GM18867 (cell line): ENCODE results near the gene CYFIP1.

ENCODE experiments used
- ATAC-seq: cut with Tn5 transposase; IDR thresholded peaks from one replicate; pipeline ENCODE4 v1.9.1; 2021; ENCODE audit warnings: mild to moderate bottlenecking, moderate library complexity; ENCODE audit not compliant: unreplicated experiment

CYFIP1 gene

DNA sequence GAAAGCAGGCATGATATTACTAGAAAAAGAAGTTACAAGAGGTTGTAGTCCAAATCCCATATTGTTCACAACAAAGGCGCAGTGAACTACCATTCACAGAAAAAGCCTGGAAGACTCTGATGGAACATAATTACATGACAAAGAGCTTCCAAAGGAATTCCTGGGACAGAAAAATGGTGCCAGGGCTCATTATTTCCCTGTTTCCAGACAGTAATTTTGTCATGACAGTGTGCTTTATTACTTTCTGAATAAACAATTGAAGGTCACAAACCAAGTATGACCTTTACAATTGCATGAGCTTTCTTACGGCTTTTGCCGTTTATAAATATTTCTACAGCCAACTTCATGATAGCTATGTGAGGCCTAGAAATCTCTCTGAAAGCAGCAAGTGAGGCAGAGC, 61.0 kb downstream of the CYFIP1 start:
- no peak for ATAC-seq

DNA sequence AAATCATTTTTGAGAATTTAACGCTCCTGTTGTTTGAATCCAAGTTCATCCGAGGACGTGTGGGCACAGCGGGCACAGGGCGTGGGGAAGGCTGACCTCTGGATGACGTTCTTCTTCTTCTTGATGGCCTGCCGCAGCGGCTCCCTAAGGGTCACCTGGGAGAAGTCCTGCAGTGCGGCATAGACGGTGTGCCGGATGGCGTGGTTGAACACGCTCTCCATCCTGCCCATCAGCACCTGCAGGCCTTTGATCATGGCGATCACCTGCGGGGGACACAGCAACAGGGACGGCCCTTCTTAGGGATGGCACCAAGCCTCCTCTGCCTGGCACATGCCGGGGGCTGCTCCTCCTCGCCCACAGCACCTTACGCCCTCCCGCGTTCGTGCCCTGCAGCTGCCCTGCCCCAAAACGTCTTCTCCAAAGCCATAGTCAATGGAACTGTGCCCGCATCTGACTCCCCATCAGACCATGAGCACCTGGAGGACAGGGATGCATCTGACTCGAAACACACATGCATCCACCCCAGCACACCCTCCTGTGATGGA, 61.5 kb downstream of the CYFIP1 start:
- no peak for ATAC-seq

DNA sequence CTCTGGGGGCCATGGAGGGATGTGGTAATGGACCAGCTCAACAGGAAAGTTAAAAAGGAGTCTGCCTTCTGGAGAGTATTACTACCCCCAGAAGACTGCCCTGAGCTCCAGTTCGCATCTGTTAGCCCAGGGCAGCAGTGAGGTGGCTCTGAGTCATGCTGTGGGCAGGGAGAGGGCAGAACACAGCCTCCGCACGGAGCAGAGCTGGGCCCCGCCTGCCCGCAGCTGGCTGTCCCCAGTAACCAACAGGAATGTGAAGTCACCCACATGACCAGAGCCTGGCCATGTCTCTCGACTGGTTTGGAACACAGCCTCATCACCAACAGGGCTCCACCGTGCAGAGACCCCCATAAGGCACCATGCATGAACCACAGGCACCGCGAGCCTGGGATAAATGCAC, 62.1 kb downstream of the CYFIP1 start:
- ATAC-seq = no peak

DNA sequence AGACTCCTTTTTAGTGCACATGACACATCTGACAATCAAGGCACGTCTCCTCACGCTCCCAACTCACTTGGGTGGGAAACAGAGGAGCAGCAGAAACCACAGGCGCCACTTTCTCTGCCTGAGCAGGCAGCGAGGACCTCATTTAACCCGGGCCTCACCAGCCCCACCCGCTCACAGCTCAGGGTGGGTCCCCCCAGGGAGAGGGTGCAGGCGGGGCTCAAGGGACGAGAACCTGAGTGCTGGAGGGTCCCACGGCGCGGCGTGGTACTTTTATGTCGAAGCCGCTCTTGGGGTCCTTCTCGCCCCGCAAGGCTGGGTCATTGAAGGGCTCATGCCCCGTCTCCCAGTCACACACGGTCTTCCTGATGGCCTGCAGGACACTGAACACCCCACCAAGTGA, 62.6 kb downstream of the CYFIP1 start:
- no peak for ATAC-seq

DNA sequence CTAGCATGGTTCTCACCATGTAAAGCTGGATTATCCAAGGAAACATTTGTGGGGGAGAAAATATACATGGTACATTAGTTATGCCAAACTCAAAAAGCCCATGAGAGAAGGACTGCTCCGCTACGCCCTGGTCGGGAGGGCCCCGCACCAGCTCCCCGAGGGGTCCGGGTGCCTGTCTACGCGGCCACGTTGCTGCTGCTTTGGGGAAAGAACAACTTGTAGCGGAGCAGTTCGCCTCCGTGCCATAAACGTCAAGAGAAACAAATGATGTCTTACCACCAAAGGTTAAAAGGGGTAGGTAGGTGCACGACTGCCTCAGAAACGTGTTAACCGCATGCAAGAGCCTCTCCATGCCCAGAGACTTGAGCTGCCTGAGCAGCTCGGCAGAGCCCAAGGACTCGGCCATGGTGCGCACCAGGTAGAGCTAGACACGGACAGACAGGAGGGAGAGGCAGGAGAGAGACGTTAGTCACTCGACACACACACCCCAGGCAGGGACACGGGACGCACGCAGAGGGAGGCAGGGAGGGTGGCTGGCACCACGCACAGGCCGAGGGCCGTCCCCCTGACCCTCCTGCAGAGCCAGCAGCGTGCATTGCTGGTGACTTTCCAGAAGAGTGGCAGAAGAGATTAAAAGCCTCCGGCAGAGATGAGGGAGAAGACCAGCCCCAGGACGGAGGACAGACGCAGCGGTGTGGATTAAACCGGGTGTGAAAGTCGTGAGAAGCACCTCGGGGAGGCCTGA, 63.4 kb downstream of the CYFIP1 start:
- ATAC-seq = no peak

DNA sequence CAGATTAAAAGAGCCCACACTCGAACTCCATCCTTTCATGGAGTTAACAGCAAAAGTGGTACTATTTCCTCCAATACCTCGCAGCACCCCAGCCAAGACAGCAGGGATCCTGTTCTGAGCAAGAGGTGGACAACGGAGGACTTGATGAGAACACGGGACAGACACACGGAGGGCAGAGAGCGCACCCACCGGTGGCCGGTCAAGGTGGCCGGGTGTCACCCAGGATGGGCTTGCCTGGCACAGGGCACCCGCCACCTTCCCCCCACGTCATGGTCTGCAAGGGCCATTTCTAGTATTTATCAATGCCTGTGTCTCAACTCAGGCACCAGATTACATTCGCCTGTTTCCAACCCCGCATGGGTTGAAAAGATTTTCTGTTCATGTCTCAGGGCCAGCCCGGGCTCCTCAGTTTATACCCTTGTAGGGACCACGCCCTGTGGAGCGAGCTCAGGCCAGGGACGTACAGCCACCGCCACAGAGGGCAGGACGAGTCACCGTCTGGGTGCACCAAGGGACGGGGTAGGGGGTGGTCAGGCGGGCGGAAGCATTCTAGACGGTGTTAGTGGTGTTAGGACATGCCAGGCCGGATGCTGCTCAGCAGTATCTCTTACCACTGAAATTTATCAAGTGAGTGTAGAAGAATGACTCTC, 64.2 kb downstream of the CYFIP1 start:
- no peak for ATAC-seq

DNA sequence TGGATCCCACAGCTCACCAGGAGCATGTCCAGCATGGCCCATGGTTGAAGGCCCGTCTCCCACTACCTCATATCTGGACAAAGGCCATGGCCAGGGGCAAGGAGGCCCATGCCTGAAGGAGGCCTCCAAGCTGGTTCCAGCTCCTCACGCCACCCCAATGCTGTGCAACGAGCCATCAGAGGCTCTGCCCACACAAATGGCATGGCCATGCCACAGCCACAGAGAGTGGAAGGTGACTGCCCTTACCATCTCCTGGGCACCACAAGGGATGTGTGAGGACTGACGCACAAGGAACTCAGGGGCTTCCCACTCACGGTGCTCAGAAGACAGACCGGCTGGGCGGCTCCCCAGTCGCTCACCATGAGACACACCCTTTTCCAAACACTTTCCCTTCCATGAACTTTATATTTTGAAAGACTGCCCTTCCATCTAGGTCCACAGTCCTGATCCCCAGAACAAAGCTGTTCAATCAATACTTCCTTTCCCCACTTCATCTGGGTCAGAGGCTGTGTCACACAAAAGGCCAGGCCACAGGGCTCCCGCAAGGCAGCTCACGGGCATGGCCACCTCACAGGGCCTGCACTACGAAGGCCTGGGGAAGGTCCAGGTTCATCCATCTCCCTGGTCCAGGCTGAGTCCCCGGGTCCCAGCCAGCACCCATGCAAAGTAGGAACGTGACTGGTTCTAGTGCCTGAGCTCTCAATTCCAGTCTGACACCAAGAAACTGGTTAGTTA, 66.4 kb downstream of the CYFIP1 start:
- ATAC-seq = no peak

DNA sequence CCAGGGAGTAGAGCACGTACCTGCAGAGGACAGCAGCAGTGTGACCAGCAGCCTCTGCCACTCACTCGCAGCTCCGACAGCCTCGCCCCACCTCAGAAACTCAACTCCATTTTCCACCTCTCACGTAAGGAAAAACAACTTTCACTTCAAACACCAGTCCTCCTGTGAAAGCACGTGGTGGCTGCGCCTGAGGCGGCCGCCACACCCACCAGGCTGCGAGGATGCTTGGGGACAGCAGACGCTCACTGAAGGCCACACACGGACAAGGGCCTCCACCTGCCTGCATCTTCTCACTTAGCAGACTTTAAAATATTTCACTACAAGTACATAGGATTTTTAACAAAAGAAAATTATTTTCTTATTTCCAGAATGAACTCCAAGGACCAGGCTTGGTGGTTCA, 67.9 kb downstream of the CYFIP1 start:
- no peak for ATAC-seq

DNA sequence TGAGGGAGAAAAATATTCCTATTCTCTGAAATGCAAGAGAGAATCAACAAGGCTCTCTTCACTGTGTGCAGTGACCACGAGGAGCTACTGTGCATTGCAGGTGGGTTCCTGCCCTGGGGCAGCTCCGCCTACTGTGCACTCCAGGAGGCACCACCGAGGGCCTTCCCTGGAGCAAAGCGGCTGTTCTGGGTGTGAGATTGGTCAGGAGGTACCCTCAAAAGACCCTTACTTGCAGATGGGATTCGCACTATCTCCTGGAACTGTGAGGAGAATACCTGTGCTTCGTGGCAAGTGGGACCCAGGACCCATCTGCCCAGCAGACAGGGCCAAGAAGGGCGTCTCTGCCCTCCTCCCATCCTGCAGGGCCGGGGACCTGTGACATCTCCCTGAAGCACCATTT, 68.9 kb downstream of the CYFIP1 start:
- ATAC-seq = no peak

DNA sequence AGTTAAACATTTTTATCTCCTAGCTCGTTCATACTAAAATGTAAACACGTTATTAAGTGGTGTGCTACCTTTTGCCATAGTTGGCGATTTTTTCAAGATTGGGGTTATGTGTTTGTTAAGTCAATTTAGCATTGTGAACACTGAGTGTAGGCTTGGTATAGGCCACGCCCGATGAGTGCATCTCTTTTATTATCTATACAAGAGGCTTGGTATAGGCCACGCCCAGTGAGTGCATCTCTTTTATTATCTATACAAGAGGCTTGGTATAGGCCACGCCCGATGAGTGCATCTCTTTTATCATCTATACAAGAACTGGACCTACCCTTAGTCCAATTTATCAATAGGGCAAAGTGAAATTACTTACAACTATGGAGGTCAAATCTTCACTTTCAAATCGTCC, 71.3 kb downstream of the CYFIP1 start:
- ATAC-seq = no peak

DNA sequence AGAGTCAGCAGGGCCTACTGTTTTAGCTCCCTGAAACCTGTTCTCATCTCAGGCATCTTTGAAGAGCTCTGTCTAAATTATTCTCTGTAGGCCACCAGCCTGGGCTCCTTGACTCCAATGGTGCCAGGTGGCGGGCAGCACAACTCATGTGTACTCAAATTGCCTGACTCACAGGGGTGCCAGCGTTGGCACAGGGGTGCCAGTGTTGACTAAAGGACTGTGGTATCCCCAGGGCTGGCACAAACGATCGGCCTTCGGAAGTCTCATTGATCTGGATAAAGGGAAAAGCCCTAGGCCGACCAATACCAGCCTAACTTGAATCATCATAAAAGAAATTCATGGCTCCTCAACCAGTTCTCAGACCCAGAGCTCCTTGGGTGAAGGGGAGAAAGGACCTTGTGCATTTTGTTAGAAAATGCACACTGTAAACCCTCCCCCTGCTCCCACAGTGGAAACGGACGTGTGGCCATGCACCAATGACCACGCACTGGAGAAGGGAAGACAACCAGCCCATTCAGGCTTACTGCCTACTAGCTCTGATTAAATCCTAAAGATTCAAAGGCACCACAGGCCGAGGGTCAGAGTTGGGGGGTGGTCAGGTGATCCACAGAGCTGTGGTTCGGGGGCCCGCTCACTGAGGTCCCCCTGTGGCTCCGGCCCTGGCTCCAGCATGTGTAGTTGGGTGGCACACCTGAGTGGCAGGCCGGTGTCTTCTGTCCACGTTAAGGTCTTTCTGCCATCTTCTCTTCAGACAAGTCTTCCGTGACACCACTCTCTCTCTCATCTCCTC, 72.8 kb downstream of the CYFIP1 start:
- ATAC-seq = no peak

DNA sequence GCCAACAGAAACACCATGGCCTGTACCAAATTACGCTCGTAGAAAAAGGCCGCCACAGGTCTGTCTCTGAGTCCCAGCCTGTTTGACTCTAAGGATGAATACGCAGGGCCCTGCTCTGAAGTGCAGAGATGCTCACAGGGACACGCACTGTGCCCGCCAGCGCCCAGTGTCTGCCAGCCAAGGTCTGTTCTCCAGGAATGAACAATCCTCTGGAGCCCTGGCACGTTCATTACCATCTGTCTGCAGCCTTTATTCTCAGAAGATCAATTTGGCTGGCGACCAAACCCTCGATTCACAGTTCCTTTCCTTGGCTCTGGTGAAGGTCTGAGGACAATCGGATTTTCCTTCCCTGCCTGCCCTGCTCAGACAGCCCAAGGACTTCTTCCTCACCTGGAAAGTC, 75.4 kb downstream of the CYFIP1 start:
- ATAC-seq = no peak

DNA sequence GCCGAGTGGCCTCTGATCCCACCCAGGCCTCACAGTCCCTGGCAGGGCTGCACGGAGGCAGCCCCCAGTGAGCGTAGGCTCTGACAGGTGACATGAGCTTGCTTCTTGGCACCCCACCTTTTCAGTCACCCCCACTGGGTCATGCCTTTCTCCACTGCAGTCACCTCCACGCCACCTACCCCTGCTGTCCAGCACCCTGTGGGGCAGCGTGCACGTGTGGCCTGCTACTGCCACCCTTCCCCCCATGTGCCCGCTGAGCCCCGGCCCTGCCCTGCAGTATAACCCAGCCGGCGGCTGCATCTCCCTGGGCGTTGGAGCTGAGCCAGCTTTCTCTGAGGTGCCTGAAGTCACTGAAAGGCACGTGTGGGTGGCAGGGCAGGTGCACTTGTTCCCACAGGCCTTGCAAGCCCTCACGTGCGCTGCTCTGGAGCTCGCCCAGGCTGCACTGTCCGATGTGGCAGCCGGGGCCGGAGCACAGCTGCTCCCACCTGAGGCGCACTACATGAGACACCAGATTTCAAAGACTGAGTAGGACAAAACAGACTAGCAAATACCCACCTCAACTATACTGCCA, 76.1 kb downstream of the CYFIP1 start:
- no peak for ATAC-seq

DNA sequence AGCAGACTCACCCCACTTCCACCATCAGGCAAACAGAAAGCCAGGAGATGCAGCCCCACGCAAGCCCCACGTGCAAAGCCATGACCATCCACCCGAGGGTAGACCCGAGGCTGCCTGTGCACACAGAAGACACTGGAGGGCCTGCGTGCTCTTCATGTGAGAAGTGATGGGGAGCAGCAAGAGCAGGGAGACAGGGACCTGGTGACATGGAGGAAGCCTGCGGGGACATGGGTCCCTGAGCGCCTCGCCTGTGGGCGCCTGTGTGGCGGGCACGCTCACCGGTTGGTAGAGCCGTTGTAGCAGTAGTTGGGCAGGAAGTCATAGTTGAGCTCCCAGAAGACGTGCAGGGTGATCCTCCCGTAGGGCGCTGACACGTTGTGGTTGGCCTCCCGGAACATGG, 76.7 kb downstream of the CYFIP1 start:
- ATAC-seq = no peak

DNA sequence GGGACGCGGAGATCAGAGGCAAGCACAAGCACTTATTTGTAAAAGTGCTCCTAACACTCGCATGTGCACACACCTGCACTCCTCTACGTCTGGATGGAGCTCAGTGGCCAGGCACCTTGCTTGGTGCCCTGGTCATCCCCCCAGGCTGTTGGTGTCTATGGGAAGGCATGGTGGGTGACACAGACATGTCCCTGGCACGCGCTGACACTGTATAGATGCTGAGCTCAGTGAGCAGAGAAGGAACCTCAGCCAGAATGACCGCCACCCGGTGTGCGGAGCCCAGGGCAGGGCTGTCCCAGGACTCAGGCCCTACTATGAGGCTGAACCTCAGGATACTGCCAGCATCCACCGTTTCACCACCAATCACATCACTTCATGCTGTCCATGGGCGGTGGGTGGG, 77.2 kb downstream of the CYFIP1 start:
- no peak for ATAC-seq

DNA sequence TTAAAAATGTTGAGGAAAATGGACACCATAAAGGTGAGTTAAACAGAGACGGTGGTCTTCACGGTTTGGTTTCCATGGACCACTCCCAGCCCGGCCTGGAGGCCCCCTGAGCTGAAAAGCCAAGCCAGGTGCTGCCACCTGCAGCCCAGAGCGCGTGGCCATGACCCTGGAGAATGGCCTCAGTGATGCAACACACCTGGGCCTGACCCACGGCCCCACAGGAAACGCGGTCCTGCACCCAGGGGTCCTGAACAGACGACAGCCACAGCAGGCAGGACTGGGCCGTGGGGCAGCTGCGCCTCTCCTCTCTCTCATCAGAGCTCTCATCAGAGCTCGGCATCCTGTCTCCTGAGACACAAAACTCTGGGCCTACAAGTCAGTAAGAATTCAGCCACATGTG, 77.6 kb downstream of the CYFIP1 start:
- ATAC-seq = no peak

DNA sequence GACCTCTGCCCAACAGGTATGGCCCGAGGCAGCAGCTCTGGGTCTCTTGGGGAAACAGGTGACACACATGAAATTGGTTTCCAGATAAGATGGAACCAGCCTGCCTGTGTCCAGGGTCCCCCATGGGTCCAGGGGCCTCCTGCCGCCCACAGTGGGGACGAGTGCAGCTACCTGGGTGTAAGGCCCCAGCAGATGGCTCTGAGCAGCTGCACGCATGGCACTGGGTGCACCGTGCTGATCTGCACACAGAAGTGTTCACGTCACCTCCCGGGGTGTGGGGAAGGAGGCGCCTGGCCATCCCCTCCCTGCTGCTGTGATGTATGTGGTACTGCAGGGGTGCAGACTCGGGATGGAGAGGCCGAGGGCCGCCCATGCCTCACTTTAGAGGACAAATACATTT, 78.1 kb downstream of the CYFIP1 start:
- ATAC-seq = no peak

DNA sequence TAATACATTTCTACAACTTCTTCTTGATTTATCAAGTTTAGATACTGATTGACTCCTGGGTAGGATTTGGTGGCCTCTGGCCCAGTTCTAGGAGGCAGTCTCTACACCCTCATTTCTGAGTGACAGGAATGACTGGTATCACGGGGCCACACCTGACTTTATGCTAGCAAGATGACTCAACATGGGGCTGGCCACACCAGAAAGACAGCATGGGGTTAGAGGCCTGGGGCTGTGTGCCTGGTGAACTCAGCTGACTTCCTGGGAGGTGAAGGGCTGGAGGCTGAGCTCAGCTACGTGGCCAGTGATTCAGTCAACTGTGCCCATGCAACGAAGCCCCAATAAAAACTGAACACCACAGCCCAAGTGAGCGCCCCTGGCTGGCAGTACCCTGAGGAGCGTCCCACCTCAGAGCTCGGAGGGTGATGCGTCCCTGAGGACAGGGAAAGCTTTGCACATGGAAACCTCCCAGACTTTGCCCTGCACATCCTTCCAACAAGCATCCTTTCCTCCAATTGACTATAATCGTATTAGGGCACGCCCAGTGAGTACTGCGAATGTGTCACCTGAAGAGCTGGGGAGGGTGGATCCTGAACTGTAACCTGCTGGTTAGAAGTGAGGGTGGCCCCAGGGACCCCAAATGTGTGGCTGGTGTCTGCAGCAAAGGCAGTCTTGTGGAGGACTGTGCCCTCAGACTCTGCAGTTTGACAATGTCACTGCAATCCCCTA, 84.5 kb downstream of the CYFIP1 start:
- peak; percentile 67 for ATAC-seq

DNA sequence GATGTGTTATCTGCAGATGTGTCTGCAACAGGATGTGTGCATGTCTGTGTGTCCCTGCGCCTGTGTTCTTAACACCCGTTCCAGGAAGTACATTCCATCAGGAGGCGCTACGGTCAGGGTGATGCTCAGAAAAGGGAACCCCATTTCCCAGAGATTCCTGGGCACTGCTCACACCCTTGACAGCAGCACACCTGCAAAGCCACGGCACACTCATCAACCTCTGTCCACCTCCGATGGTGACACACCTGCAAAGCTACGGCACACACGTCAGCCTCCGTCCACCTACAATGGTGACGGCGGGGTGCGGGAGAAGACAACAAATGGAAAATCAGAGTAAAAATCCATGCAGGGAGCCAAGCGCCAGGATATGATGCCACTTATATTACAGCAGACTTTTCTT, 86.3 kb downstream of the CYFIP1 start:
- no peak for ATAC-seq

DNA sequence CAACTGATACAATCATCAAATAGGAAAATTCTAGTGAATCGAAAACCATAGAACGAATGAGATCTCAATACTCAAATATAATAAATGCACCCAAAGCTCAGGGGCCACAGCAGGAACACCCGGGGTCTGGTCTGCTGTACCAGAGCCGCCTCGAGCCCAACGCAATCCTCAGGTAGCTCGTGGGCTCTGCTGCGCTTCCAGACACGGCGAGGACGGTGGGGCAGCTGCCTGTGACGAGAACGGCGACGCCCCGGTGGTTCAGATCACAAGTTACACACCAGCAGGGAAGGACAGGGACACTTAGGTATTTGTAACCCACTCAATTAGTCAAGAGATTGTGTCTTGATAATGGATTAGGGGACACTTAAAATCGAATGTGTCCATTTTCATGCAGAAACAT, 87.1 kb downstream of the CYFIP1 start:
- ATAC-seq = no peak
